GM12891 (cell line): Measurements from ENCODE around the gene COL15A1.

ENCODE experiments used
- PAX5 ChIP-seq: IDR thresholded peaks from 2 replicates; pipeline ENCODE4 v1.6.1; 2011; ENCODE audit warnings: low read length, moderate library complexity, mild to moderate bottlenecking; ENCODE audit not compliant: insufficient read depth, severe bottlenecking
- POLR2A ChIP-seq: IDR thresholded peaks from 2 replicates; pipeline ENCODE4 v1.6.1; 2011; ENCODE audit warnings: low read depth, low read length, control low read depth
- POLR2AphosphoS5 ChIP-seq: IDR thresholded peaks from 2 replicates; pipeline ENCODE4 v1.6.1; 2011; ENCODE audit warnings: low read depth, low read length, control low read depth
- POU2F2 ChIP-seq: IDR thresholded peaks from 2 replicates; pipeline ENCODE4 v1.6.1; 2011; ENCODE audit warnings: low read depth, mild to moderate bottlenecking, control low read depth, low read length, moderate library complexity
- SPI1 ChIP-seq: IDR thresholded peaks from 2 replicates; pipeline ENCODE4 v1.6.1; 2011; ENCODE audit warnings: low read depth, low read length, control low read depth
- TAF1 ChIP-seq: IDR thresholded peaks from 2 replicates; pipeline ENCODE4 v1.6.1; 2011; ENCODE audit warnings: low read depth, low read length, control low read depth

- TF ChIP-seq TAF1 = no peak
- no peak for TF ChIP-seq POLR2A
- TF ChIP-seq POLR2AphosphoS5 = no peak
- TF ChIP-seq PAX5 = no peak
- no peak for TF ChIP-seq POU2F2
- no peak for TF ChIP-seq SPI1
Measured at GRCh38 chr9:98951967-98952366, 8.3 kb downstream of the COL15A1 start.
